Limb (tissue), 2 donors: ENCODE data around the gene CCDC83.
A peak's percentile ranks its signal among the peaks of the same experiment; 100 is the strongest.
"Not testable (repeated sequence)": the region's sequence is repeated elsewhere in the genome, so short reads cannot be mapped to it uniquely, and the experiment has no call there.

Source experiments
- DNase-seq, 2 donors: peaks; one replicate each; pipeline ENCODE4 v3.0.0-alpha.2; 2016; ENCODE audit errors: extremely low spot score in 2 of 2

CCDC83 gene

GRCh38 chr11:85886089-85887056 lies 31.2 kb downstream of the CCDC83 start:
- DNase-seq: peak in 1 of 2 donors; percentile 25

GRCh38 chr11:85889108-85889507 lies 33.9 kb downstream of the CCDC83 start:
- no peak for DNase-seq

DNA sequence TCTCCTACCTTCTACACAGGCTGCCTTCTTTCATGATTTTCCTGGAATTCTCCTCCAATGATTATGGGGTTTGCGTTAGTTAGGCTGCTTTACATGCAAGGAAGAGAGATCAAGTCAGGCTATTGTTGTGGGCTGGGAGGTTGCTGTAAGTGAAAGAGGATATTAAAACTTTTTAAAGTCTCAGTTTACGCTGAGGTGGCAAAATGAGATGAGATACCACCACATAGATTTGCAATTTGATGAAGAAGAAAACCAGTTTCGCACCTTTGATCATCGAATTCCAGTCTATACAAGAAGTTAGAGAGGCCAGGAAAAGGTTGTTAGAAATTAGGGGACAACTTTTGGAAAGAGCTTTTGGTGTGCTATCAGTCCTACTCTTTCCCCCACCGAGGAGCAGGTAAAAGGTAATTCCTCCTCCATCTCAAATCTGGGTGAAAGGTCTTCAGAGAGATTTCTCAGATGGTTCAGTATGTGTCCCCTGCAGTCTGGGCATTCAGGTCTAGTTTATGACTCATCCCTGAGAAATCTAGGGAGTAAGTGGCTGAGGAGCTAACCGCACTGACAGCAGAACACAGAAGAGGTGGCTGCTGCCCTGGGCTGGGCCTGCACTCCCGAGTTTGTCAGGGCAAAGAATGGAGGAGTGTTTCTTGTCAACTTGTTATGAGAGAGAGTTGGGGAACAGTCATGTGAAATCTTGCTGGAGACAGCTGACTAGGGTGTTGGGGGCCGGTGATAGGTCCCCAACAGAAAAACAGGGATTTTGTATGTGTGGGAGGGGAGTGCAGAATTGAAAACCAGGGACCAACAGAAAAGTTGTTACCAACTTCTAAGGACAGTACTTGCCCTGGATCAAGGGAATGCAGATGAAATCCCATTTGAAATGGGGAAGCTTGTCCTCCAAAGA lies 34.7 kb downstream of the CCDC83 start:
- DNase-seq: no peak

DNA sequence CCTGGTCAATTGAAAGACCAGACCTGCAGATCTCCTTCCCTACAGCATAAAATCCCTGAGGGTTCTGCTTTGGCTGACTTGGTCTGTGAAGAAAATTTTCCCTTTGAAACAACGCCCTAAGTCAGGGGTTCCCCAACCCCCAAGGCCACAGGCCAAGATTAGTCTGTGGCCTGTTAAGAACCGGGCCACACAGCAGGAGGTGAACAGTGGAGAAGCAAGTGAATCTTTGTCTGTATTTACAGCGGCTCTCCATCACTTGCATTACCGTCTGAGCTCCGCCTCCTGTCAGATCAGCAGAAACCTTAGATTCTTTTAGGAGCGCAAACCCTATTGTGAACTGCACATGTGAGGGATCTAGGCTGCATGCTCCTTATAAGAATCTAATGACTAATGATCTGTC lies 38.2 kb downstream of the CCDC83 start:
- no peak for DNase-seq

- no peak for DNase-seq
Observed at GRCh38 chr11:85896876-85897275, 41.7 kb downstream of the CCDC83 start.

DNA sequence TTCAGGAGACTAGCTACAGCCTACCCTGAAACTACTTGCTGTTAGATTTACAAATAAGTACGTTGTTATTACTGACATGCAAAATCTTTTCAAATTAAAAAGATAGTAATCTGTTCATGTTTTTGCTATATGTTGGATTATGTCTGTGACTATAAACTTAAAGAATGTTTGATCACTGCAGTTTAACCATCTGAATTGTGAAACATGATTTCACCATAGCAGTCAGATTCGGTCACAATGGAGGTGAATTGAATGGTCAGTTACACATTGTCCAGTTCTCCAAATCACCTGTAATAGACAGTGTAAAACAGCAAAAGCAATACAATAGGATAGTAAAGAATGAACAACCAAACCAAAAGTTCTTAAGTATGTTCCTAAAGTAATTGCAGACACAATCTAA lies 43.3 kb downstream of the CCDC83 start:
- no peak for DNase-seq

- no peak for DNase-seq
Observed at GRCh38 chr11:85902353-85902752, 47.2 kb downstream of the CCDC83 start.

- DNase-seq: no peak
Observed at GRCh38 chr11:85903406-85903805, 48.2 kb downstream of the CCDC83 start.

GRCh38 chr11:85903811-85904210 lies 48.6 kb downstream of the CCDC83 start:
- DNase-seq: no peak

DNA sequence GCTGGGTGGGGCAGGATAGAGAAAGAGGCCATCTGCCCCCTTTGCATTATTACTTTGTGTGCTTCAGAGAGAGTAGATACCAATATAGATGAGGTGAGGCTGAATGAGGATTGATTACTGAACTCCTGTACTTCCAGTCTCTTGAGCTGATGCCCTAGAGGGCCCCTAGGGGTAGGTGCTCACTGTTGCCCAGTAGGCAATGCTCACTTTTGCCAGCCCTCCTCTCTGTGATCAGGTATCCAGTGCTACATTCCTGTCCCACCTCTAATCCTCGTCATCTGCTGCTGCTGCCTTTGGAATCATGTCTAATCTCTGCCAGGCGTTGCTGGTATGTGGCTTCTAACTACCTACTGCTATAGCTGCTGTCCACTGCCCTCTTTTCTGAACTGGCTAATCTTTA lies 57.2 kb downstream of the CCDC83 start:
- DNase-seq: no peak

GRCh38 chr11:85913513-85913912 lies 58.3 kb downstream of the CCDC83 start:
- no peak for DNase-seq

DNA sequence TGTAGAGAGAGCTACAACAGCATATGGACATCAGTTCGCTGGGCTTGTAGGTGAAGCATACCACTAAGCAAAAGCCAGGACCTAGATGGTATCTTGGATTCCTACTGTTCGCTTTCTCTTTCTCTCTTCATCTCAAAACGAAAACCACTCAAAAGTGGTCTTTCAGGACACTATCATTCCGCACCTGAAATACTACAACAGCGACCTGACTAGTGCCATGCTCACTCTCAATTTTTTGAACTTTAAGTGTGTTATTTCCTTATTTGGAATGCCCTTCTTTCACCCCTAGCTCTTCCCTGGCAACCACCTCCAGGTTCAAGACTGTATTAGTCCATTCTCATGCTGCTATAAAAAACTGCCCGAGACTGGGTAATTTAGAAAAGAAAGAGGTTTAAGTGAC lies 59.2 kb downstream of the CCDC83 start:
- no peak for DNase-seq

- DNase-seq: no peak
Observed at GRCh38 chr11:85918910-85919794, 64.0 kb downstream of the CCDC83 start.

GRCh38 chr11:85922367-85922766 lies 67.2 kb downstream of the CCDC83 start:
- DNase-seq: no peak

- DNase-seq: no peak
Observed at GRCh38 chr11:85923455-85923854, 68.3 kb downstream of the CCDC83 start.

- not testable (repeated sequence) for DNase-seq
Observed at GRCh38 chr11:85926653-85927214, 71.6 kb downstream of the CCDC83 start.

DNA sequence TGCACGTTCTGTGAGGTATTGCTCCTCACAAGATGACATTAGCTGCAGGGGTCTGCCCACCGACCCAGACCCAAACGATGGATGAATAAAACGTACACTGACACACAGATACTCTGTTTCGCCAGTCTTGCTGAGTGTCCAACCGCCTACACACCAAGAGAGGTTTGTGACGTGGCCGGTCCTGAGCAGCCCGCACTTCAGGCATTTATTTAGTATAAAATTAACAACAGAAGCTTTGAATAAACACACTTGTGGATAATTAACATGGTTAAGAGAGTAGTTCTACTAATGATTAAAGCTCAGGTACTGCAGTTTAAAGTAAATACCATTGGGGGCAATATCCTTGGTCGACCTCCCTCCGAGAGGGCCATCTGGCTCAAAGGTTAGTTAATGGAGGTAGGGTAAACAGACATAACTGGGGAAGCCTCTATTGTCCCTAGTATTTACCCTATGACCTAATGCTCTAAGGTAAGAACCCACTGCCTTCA lies 75.7 kb downstream of the CCDC83 start:
- no peak for DNase-seq

GRCh38 chr11:85934596-85935169 lies 79.5 kb downstream of the CCDC83 start:
- no peak for DNase-seq

DNA sequence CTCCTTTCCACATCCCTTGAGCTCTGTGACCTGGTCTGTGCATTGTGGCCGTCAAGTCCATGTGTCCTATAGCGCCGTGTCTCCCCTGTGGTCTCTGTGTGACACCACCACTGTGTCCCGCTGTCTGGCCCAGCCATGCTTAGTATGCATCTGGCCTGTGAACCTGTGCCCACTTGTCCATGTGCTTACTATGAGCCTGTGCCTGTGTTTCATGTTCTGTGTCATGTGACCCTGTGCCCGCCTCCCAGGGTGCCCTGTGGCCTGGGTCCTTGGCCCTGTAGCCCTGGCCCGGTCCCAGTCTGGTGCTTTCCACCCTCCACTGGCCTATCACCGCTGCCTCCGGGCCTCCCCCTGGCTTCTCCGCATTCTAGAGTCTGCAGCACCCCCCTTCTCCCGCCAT lies 80.6 kb downstream of the CCDC83 start:
- DNase-seq: no peak

DNA sequence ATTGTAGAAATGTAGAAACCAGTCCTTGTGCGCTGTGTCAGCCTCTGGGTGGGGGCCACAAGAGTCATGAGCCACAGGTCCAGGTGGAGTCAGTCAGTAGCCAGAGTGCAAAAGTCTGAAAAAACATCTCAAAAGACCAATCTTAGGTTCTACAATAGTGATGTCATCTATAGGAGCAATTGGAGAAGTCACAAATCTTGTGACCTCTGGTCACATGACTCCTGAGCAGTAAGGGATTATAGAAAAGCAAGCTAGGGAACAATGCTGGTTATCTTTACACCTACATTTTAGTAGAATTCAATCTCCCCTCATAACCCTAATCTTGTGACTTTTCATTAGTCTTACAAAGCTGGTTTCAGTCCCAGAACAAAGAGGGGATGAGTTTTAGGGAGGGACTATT lies 82.7 kb downstream of the CCDC83 start:
- no peak for DNase-seq
